Right renal cortex interstitium (tissue), 3 donors: ENCODE results near the gene JMJD4. TPM values are rescaled to one million over a fixed set of nuclear protein-coding genes. Genes with fewer than 3 reads are reported as not detected.

Experiments used
- DNase-seq, 3 donors: peaks; one replicate each; pipeline ENCODE4 v3.0.0-alpha.2; 2013; ENCODE audit warnings: low read depth in 3 of 3, low spot score in 2 of 3
- polyA plus RNA-seq, 3 donors: library from polyadenylated mRNA; unstranded; fragments of 120-200 nt; gene quantifications; one replicate each; pipeline ENCODE4 v1.2.1, GENCODE V29; 2013; ENCODE audit not compliant: insufficient read length in 3 of 3

Gene JMJD4
- polyA plus RNA-seq, 3 donors, result 15.7 to 18.9 (median 16.0) TPM

DNA sequence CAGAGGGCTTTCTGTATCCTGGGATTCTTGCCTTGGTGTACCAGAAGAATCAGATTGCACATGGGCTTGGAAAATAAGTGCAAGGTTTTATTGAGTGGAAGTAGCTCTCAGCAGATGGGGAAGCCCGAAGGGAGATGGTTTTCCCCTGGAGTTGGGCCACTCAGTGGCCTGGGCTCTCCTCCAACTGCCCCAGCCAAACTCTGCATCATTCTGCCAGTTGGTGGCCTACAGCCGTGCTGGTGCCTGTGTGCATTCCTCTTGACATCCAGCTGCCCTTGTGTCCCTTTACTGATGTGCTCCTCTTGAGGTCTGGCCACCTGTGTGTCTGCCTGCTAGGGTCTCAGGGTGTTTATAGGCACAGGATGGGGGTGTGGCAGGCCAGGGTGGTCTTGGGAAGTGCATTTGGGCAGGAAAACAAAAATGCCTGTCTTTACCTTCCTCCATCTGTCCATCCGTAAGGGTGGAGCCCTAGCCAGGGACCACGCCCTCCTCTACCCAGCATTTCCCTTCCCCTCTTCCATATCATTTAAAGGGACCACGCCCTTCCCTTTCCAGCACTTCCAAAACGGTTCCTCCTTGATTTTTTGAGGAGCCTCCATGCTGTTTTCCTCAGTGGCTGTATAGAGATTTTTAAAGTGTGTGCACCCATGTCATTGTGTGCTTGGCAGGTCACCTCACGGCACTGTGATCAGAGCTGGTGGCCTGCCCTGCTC lies 19.1 kb upstream of the JMJD4 start:
- no peak for DNase-seq

DNA sequence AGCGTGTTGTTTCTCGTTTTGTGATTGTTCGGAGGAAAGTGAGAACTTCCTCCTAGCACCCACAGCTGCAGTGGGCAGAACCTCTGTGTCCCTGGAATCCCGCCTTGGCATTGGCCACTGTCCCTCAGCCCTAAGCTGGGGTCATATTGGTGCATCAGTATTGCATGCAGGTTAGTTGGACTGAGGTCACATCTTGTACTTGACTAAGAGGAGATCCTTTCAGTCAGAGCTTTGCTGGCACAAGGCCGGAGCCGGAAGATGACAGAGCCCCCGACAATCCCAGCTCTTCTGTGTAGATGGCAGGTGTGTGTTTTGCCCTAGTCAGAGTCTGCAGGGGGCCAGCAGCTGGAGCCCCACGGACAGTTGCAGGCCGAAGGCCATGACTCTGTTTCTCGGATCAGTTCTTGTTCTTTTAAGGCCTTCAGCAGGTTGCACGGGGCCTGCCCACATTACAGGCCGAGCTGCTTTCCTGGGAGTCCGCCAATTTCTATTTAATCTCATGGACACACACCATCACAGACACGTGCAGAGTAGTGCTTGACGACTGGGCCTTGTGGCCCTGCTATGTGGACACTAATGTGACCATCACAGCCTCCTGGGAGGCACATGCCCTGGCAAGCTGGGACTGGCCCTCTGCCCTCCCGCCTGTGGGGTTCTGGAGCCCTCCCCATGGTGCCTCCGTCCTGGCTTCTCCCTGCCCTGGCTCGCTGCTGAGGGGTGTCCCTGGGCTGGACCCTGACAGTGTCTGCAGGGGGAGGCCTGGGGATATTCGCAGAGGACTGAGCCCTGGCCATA lies 15.0 kb upstream of the JMJD4 start:
- no peak for DNase-seq

DNA sequence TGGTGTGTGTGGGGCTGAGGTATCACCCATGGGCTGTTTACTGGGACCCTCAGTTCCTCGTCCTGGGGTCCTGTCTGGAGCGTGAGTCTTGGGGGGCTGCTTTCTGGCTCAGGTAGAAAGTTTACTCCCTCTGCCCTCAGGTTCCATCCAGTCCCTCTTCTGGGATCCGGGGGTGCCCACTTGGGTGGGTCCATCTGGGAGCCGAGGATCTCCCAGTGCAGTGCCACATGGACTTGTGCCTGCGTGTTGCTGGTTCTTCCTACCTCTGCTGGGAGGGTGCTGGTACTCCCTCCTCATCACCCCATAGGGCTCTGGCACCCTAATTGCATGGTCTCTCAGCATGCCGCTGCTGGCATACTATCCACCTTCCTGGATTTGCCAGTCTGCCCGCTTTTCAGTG lies 14.1 kb upstream of the JMJD4 start:
- DNase-seq, result no peak

DNA sequence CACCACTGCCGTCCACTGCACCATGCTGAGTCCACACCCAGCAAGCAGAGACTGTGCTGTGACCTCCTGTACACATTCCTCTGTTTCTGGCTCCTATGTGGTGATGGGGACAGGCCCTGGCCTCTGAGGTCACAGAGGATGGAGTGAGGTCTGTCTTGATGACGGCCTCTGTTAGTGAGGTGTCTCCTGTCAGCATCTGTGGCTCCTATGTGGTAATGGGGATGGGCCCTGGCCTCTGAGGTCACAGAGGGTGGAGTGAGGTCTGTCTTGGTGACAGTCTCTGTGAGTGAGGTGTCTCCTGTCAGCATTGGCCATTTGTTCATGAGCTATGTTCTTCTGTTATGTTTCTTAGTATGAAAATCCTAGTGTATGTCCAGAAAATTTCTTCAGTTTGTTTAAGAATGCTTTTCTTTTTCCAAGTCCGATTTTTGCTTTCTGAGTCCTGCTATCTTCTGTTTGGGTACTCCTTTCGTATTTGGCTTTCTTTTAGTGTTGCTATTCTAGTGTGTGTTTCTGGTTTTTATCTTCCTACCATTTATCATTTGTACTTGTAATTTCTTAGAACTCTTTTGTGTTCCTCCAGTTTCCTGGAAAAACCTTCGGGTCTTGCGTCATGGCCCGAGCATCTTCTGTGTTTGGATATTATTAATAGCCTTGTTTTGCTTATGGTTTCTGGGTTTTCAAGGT lies 13.5 kb upstream of the JMJD4 start:
- DNase-seq, result no peak

DNA sequence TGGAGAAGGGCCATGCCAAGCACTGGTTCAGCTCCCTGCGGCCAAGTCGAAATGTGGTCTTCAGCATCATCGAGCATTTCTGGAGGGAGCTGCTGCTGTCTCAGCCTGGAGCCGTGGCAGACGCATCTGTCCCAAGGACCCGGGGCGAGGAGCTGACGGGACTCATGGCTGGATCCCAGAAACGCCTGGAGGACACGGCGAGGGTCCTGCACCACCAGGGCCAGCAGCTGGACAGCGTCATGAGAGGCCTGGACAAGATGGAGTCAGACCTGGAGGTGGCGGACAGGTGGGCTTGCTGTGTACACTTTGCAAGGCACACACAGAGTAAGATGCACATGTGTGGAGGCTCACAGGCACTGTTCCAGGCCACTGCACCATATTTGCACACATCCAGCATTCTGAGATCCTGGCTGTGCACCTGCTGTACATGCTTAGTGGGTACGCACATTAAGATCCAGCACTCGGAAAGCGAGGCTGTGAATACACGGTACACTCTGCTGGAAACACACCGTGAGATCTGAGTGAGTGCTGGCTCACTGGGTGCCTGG lies 12.9 kb upstream of the JMJD4 start:
- DNase-seq, result no peak

DNA sequence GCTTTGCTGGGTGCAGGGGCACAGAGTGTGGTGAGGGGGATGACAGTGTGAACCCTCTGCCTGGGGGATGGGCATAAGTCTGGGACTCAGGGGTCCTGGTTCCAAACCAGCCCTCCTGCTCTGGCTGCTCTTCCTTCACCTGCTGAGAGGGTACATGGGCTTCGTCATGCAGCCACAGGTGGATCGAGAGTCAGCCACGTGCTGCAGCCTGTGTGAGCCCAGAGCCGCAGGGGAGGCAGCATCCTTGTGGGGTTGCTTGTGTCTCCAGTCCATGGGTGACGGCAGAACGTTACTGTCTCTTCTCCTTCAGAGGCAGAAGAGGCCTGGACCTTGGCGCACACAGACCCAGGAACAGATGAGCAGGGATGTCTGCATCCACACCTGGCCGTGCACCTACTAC lies 12.3 kb upstream of the JMJD4 start:
- DNase-seq, result no peak

DNA sequence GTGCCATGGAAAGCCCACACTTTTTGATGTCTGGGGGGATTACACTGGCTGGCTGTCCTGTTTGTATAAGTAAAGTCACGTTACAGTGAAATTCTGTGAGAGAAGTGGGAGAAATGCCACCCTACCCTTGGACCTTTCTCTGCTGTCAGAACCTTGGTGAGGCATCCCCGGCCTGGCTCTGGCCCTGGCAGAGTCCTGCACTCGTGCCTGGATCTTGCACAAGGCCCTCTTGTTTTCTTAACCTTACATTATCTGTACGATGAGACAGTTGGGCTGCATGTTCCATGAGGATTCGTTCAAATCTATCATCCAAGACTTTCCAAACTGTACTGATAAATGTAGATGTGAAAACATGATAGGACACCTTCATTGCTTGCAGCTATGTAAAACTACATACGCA lies 11.6 kb upstream of the JMJD4 start:
- DNase-seq, result no peak

DNA sequence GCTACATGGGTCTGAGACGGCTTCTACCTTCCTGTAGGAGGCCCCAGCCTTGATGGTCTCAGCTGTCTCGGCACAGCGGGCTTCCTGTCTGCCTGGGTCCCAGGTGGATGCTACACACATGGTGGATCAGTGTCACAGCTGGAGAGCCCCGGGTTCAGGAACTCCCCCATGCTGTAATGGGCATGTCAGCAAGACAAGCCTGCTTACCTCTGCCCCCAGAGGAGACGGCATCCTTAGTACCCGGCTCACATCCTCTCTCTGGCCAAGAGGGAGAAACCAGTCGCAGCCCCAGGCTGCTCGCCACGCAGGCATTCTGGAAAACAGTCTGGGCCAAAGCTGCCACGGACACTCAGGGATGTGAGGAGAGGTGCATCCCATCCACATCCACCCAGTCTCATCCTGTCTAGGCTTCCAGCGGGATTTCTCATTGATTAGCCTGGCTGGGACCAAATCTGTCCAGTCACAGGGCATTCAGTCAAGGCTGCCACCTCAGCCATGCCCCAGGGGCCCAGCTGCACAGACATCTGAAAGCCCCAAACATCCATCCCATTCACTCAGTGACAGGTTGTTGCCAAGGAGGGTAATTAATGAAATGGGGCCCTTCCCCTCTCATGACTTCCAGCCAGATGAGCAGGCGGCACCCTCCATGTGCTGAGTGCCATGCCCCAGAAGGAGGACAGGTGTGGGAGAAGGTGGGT lies 10.6 kb upstream of the JMJD4 start:
- DNase-seq, result no peak

DNA sequence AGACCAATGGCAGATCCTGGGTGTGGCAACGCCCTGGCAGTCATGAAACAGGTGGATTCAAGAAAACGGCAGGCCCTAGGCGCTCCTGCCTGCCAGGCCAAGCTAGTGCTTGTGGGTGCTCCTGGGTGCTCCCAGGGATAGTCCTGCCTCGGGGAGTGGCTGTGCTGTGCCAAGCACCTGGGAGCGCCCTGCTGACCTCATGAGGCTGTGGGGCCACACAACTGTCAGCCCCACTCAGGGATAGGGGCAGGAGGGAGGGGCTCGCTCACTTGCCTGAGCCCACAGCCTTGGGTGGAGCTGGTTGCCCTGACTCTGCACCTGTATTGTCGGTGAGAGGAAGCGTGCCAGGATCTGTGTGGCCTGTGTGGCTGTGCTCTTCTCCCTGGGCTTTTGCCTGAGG lies 9.6 kb upstream of the JMJD4 start:
- no peak for DNase-seq

DNA sequence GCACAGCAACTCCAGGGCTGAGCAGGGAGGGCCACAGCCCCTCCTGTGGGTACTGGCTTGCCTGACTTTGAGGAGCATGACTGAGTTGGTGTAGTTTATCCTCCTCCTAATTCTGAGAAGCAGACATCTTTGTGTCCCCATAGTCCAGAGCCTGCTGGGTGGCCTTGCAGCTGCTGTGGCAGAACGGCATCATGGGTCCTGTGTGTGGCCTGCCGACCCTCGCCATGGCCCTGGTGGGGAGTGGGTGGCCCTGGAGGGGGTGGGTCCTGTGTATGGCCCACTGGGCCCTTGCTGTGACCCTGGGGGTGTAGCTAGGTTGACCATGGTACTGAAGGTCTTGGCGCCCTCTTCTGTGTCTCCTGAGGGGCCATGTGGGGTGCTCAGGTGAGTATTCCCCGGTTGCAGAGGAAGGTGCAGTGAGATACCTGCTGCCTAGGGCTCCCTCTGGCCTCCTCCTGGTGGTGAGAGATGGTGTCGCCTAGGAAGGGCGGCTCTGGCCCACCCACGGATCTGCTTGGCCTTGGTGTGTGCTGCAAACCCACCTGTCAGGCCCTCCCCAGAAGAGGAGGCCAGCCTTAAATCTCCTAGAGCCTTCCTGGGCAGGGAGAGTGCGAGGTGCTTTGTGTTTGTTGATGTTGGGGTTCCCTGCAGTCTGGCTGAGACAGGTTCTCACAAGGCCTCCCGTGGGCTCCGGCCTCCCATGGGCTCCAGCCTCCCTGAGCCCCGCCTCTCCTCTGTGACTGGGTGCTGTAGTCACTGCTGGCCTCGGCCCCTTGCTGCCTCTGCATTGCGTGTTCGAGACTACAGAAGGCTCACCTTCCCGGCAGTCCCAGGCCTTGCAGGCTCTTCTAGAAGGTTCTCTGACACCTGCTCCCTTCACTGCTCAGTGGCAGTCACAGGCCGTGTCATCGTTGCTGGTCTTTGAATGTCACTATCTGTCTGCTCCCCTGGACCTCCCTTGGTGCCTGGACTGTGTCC lies 7.9 kb upstream of the JMJD4 start:
- DNase-seq, result no peak

DNA sequence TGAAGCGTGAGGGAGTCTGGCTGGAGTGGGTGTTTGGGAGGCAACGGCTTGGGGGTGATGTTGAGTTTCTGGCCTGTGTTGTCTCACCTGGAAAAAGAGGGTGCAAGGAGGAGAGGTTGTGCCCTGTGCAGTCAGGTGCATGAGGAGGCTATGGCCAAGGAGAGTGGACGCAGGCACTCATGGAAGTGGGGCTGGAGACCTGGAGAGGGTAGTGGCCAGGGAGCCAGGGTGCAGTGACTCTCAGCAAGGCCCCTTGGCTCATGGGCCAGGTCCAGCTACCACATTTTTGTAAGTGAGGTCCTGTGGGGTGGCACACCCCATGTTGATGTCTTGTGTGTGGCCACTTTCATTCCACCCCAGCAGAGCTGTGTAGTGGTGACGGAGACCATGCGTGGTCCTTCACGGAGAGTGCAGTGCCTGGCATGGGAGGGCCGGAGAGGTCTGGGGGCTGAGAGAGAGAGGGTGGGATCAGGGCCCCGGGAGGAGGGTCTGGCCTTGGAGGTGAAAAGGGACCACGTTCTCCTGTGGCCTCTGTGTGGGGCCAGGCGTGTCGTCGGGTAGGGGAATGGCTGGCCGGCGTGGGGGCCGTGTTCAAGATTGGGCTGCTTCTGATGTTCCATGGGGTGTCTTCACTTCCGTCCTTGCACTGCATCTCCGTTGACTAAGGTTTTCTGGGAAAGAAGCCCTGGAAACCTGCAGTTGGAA lies 6.2 kb upstream of the JMJD4 start:
- no peak for DNase-seq

DNA sequence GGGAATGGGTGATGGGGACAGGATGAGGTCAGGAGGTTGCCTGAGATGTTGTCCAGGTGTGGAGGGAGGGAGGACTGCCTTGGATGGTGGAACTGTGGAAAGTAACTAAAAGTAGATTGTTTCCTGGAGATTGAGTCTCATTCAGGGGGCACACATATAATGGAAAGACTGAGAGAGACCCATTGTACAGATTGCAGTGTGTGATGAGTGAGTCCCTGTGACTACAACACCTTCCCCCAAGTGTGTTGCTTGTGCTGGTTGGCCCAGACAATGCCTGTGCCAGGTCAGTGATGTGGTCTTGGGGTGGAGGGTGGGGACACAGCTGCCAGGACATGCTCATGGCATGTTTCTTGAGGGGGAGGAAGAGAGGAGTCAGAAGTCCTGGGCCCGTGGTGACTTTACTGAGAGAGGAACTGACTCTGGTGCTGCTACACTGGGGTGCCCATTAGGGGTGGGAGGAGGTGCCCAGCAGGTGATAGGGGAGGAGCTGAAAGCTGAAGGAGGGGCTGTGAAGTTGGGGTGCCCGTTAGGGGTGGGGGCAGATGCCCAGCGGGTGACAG lies 5.4 kb upstream of the JMJD4 start:
- DNase-seq, result no peak

DNA sequence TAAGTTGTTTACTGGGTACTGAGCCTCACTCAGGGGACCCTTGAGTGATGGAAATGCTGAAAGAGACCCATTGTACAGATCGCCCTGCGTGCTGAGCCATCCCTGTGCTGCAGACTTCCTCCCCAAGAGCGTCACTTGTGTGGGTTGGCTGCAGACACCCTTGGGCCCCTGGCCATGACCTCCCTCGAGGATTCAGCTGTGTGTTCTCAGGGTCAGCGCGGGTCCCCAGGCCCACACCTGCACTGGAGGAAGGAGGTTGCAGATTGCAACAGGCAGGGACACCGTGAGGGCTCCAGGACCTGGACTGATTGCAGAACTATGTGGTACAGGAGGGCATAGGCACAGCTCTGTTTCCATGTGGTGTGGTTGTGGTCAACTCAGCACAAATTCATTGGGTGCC lies 4.5 kb upstream of the JMJD4 start:
- DNase-seq, result no peak

DNA sequence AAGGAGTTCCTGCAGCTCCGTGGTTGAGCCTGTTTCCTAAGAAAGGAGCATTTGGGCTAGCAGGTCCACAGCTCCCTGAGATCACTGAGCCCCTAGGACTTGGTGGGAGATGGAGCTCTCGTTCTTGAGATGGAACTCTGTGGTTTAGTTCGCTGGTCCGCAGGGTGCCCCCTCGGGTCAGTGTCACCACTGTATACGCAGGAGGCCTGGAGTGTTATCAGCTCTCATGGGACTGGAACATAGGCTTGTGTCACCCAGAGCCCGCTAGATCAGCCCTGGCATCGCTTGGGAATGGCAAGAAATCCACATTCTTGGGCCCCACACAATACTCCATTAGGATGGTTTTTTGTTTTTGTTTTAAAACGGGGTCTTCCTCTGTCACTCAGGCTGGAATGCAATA lies 3.7 kb upstream of the JMJD4 start:
- DNase-seq, result no peak

DNA sequence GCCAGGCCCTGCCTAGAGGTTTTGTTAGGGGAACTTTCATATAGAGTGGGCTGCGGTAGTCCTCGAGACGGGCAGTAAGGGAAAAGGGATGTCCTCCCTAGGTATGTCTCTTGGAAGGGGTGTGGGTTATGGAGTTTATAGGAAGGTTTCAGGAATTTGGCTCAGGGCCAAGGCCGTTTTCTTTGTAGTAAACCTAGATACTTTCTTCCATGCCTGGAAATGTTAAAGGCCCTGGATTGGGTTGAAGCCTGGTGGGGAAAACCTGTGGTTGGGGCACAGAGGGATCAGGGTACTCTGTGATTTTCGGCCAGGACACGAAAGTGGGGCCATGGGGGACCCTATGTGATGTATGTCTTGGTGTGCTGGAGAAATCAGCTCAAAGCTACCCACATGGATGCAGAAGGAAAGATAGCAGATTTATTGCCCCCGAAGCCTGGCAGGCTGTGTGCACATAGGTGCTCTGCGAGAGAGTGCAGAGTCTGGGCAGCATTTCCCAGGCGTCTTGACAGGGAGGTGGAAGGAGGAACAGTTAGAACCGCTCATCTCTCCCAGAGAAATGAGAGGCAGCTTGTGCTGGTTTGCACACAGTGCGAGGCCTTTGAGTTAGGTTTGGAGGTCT lies 1.8 kb upstream of the JMJD4 start:
- no peak for DNase-seq

DNA sequence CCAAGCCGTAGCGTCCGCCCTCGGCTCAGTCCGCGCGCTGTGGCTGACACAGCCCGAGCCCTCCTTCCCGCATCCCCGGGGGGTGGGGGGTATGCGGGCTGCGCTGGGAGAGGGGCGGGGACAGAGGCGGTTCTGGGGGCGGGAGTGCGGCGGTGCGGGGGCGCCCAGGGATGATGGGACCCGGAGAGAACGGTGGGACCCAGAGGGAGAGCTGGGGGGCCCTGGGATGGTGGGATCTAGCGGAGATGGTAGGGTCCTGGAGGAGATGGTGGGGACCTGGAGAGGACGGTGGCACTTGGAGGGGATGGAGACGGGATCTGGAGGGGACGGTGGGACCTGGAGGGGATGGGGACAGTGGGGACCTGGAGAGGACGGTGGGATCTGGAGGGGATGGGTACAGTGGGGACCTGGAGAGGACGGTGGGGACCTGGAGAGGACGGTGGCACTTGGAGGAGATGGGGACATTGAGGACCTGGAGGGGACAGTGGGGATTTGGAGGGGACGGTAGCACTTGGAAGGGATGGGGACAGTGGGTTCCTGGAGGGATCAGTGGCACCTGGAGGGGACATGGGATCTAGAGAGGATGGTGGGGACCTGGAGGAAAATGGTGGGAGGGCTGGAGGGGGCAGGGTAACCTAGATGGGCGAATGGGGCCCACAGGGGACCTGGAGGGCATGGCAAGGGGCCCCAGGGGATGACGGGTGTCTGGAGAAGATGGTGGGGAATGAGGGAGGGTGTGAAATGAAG lies 610 bp upstream of the JMJD4 start:
- no peak for DNase-seq

DNA sequence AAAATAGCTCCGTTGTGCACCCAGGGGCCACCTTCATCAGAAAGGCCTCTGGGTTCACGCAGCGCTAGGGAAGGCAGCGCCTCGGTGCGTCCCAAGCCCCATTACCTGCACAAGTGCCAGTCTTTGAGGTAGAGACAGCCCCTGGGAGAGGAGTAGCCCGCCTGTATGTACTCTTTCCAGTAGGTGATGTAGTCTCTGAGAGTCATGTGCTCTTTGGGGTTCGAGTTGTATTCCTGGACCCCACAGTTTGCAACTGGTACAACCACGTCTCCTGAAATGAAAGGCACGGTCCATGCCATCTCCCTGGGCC lies 601 bp downstream of the JMJD4 start:
- no peak for DNase-seq
